ENCODE measurements around the gene ZDHHC11B.
"Not testable (repeated sequence)": the region's sequence is repeated elsewhere in the genome, so short reads cannot be mapped to it uniquely, and the experiment has no call there.

DNA sequence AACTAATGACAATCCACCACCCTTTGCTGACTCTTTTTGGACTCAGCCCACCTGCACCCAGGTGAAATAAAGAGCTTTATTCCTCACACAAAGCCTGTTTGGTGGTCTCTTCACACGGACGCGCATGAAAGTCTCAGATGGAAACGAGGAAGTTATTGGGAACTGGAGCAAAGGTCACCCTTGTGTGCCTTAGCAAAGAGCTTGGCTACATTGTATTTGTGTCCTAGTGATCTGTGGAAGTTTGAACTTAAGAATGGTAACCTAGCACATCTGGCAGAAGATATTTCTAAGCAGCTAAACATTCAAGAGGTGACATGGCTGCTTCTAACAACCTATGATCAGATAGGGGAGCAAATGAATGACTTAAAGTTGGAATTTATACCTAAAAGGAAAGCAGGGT is 76.2 kb downstream of the ZDHHC11B start:
- TF ChIP-seq, protein P1, sequence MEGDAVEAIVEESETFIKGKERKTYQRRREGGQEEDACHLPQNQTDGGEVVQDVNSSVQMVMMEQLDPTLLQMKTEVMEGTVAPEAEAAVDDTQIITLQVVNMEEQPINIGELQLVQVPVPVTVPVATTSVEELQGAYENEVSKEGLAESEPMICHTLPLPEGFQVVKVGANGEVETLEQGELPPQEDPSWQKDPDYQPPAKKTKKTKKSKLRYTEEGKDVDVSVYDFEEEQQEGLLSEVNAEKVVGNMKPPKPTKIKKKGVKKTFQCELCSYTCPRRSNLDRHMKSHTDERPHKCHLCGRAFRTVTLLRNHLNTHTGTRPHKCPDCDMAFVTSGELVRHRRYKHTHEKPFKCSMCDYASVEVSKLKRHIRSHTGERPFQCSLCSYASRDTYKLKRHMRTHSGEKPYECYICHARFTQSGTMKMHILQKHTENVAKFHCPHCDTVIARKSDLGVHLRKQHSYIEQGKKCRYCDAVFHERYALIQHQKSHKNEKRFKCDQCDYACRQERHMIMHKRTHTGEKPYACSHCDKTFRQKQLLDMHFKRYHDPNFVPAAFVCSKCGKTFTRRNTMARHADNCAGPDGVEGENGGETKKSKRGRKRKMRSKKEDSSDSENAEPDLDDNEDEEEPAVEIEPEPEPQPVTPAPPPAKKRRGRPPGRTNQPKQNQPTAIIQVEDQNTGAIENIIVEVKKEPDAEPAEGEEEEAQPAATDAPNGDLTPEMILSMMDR (optimal IDR thresholded peaks at IDR 0.05 in 1 of 3, IDR thresholded peaks at IDR 0.05 in 1 of 3, conservative IDR thresholded peaks at IDR 0.05 in 1 of 3; ENCODE audit: extremely low read depth in 1 of 3, insufficient read depth in 2 of 3, low read length in 3 of 3), result not testable (repeated sequence)
- not testable (repeated sequence) for TF ChIP-seq EZH2 (IDR thresholded peaks at IDR 0.05; ENCODE audit: low read length)

All from keratinocyte (primary cell).